Activated T-cell treated with anti-CD3 and anti-CD28 coated beads, Interleukin-2, amount 50 U/mL, for 72 hours (primary cell): ENCODE measurements around the gene SOX8. TPM values are rescaled to one million over a fixed set of nuclear protein-coding genes. Genes with fewer than 3 reads are reported as not detected.
A peak's percentile ranks its signal among the peaks of the same experiment; 100 is the strongest.

Experiments
- ATAC-seq, 2 donors: fragments of 150-1000 bp; cut with Tn5 transposase; replicated peaks in 1 of 2; 2 replicates each; pipeline ENCODE4 v1.10.0; 2021; ENCODE audit warnings: moderate library complexity in 2 of 2, mild to moderate bottlenecking in 1 of 2
- DNase-seq, 2 donors: peaks; one replicate each; pipeline ENCODE4 v3.0.0; 2021 to 2022; ENCODE audit warnings: mixed read lengths in 1 of 2
- H3K27ac Mint-ChIP-seq: one replicate; pipeline ENCODE4 v1.8.0; 2022; ENCODE audit warnings: mild to moderate bottlenecking, moderate library complexity, mixed read lengths
- H3K27me3 Mint-ChIP-seq: one replicate; pipeline ENCODE4 v1.8.0; 2022; ENCODE audit warnings: low read depth, mixed read lengths
- H3K36me3 Mint-ChIP-seq, 2 donors: one replicate each; pipeline ENCODE4 v1.8.0; 2022; ENCODE audit warnings: mixed read lengths in 2 of 2, mild to moderate bottlenecking in 1 of 2; ENCODE audit not compliant: insufficient read depth in 2 of 2
- H3K4me1 Mint-ChIP-seq: one replicate; pipeline ENCODE4 v1.8.0; 2022; ENCODE audit warnings: low read depth, mixed read lengths
- H3K4me3 Mint-ChIP-seq, 2 donors: one replicate each; pipeline ENCODE4 v1.8.0; 2022; ENCODE audit warnings: mild to moderate bottlenecking in 2 of 2, mixed read lengths in 2 of 2, moderate library complexity in 2 of 2
- H3K9me3 Mint-ChIP-seq, 2 donors: one replicate each; pipeline ENCODE4 v1.8.0; 2022; ENCODE audit warnings: mixed read lengths in 2 of 2
- total RNA-seq, 2 donors: library from RNA; stranded (reverse); gene quantifications; one replicate each; pipeline ENCODE4 v1.2.3, GENCODE V29; 2022

Gene SOX8
- total RNA-seq, 2 donors from 2014 or later = 1.8 to 2.1 TPM

GRCh38 chr16:988471-989353 is 7.1 kb downstream of the SOX8 start:
- H3K9me3 Mint-ChIP-seq = no peaks in the 10 kb centered on the region
- no peak overlapping the region for H3K27ac Mint-ChIP-seq
- no peak for ATAC-seq

GRCh38 chr16:989354-989814 is 7.8 kb downstream of the SOX8 start:
- Mint-ChIP-seq H3K27me3 (no peaks in the 10 kb centered on the region), H3K36me3 (no peaks in the 10 kb centered on the region), H3K27ac (no peak overlapping the region), H3K4me3 (no peak overlapping the region), H3K9me3 (no peaks in the 10 kb centered on the region), H3K4me1 (peaks cover 13% of the 10 kb centered on the region)
- no peak for DNase-seq
- no peak for ATAC-seq

More at GRCh38 chr16:988471-989353, 7.1 kb downstream of the SOX8 start:
- Mint-ChIP-seq H3K27me3 (no peaks in the 10 kb centered on the region), H3K4me1 (peaks cover 13% of the 10 kb centered on the region), H3K4me3 (no peak overlapping the region), H3K36me3 (no peaks in the 10 kb centered on the region)
- DNase-seq = no peak

GRCh38 chr16:990516-991291 is 9.1 kb downstream of the SOX8 start:
- Mint-ChIP-seq H3K9me3 (peaks cover 0 to 2% of the 10 kb centered on the region in 2 donors), H3K4me3 (no peak overlapping the region), H3K27ac (no peak overlapping the region), H3K36me3 (peaks cover 0 to 3% of the 10 kb centered on the region in 2 donors), H3K4me1 (peaks cover 22% of the 10 kb centered on the region), H3K27me3 (no peaks in the 10 kb centered on the region)
- ATAC-seq (no peak), DNase-seq (no peak)

GRCh38 chr16:991345-991744 is 9.8 kb downstream of the SOX8 start:
- Mint-ChIP-seq H3K27me3 (peaks cover 3% of the 10 kb centered on the region), H3K9me3 (peaks cover 0 to 2% of the 10 kb centered on the region in 2 donors), H3K36me3 (peaks cover 0 to 3% of the 10 kb centered on the region in 2 donors), H3K4me3 (no peak overlapping the region), H3K27ac (no peak overlapping the region), H3K4me1 (peaks cover 21% of the 10 kb centered on the region)
- ATAC-seq (no peak), DNase-seq (no peak)

GRCh38 chr16:991773-992172 is 10.2 kb downstream of the SOX8 start:
- Mint-ChIP-seq H3K27ac (no peak overlapping the region), H3K27me3 (peaks cover 7% of the 10 kb centered on the region), H3K4me3 (no peak overlapping the region), H3K36me3 (peaks cover 0 to 3% of the 10 kb centered on the region in 2 donors), H3K4me1 (peaks cover 21% of the 10 kb centered on the region), H3K9me3 (peaks cover 0 to 2% of the 10 kb centered on the region in 2 donors)
- DNase-seq (no peak), ATAC-seq (no peak)

GRCh38 chr16:993731-994130 is 12.2 kb downstream of the SOX8 start:
- H3K4me1 Mint-ChIP-seq = peaks cover 41% of the 10 kb centered on the region
- peaks cover 8% of the 10 kb centered on the region for H3K27me3 Mint-ChIP-seq
- no peak for ATAC-seq
- H3K9me3 Mint-ChIP-seq = peaks cover 0 to 2% of the 10 kb centered on the region in 2 donors
- H3K27ac Mint-ChIP-seq = no peak overlapping the region
- H3K36me3 Mint-ChIP-seq = peaks cover 0 to 3% of the 10 kb centered on the region in 2 donors
- DNase-seq = no peak
- H3K4me3 Mint-ChIP-seq = no peak overlapping the region

GRCh38 chr16:995087-995486 is 13.5 kb downstream of the SOX8 start:
- Mint-ChIP-seq H3K4me1 (peaks cover 48% of the 10 kb centered on the region), H3K27me3 (peaks cover 8% of the 10 kb centered on the region), H3K36me3 (peaks cover 0 to 3% of the 10 kb centered on the region in 2 donors), H3K9me3 (peaks cover 0 to 2% of the 10 kb centered on the region in 2 donors), H3K4me3 (no peak overlapping the region), H3K27ac (no peak overlapping the region)
- ATAC-seq (no peak), DNase-seq (no peak)

- DNase-seq (no peak), ATAC-seq (no peak)
- H3K27ac Mint-ChIP-seq = no peak overlapping the region
- H3K9me3 Mint-ChIP-seq = peaks cover 0 to 2% of the 10 kb centered on the region in 2 donors
- peak overlapping the region in 1 of 2 donors; percentile 21 for H3K4me3 Mint-ChIP-seq
- H3K4me1 Mint-ChIP-seq = peaks cover 48% of the 10 kb centered on the region
- H3K36me3 Mint-ChIP-seq = peaks cover 0 to 3% of the 10 kb centered on the region in 2 donors
- H3K27me3 Mint-ChIP-seq = peaks cover 8% of the 10 kb centered on the region
These were observed 14.2 kb downstream of the SOX8 start for GRCh38 chr16:995783-996182.

- Mint-ChIP-seq H3K36me3 (peaks cover 0 to 3% of the 10 kb centered on the region in 2 donors), H3K9me3 (peaks cover 0 to 2% of the 10 kb centered on the region in 2 donors), H3K27me3 (peaks cover 8% of the 10 kb centered on the region), H3K4me3 (peak overlapping the region; percentile 77 to 82), H3K27ac (no peak overlapping the region), H3K4me1 (peaks cover 48% of the 10 kb centered on the region)
- DNase-seq = no peak
- ATAC-seq = peak; percentile 30 to 38
These were observed 15.1 kb downstream of the SOX8 start for GRCh38 chr16:996681-997080.

- DNase-seq (peak; percentile 54 to 55), ATAC-seq (peak; percentile 63 to 65)
- Mint-ChIP-seq H3K9me3 (peaks cover 0 to 2% of the 10 kb centered on the region in 2 donors), H3K27ac (no peak overlapping the region), H3K36me3 (peaks cover 0 to 3% of the 10 kb centered on the region in 2 donors), H3K27me3 (peaks cover 8% of the 10 kb centered on the region), H3K4me1 (peaks cover 56% of the 10 kb centered on the region), H3K4me3 (peak overlapping the region; percentile 77 to 82)
These were observed 16.0 kb downstream of the SOX8 start for GRCh38 chr16:997440-998051.

- peaks cover 0 to 2% of the 10 kb centered on the region in 2 donors for H3K9me3 Mint-ChIP-seq
- H3K4me3 Mint-ChIP-seq = peak overlapping the region; percentile 77 to 82
- H3K4me1 Mint-ChIP-seq = peaks cover 61% of the 10 kb centered on the region
- H3K27me3 Mint-ChIP-seq = peaks cover 8% of the 10 kb centered on the region
- peaks cover 0 to 3% of the 10 kb centered on the region in 2 donors for H3K36me3 Mint-ChIP-seq
- DNase-seq (no peak), ATAC-seq (no peak)
- H3K27ac Mint-ChIP-seq = no peak overlapping the region
These were observed 16.6 kb downstream of the SOX8 start for GRCh38 chr16:998211-998610.

- Mint-ChIP-seq H3K4me1 (peaks cover 64% of the 10 kb centered on the region), H3K4me3 (peak overlapping the region in 1 of 2 donors; percentile 82), H3K9me3 (peaks cover 0 to 2% of the 10 kb centered on the region in 2 donors), H3K36me3 (peaks cover 0 to 3% of the 10 kb centered on the region in 2 donors), H3K27ac (no peak overlapping the region), H3K27me3 (peaks cover 8% of the 10 kb centered on the region)
- ATAC-seq (no peak), DNase-seq (no peak)
These were observed 17.0 kb downstream of the SOX8 start for GRCh38 chr16:998615-999014.
